Esophagus muscularis mucosa (tissue), 4 donors: Measurements from ENCODE around the gene PLEKHA7.

Experiments used
- CTCF ChIP-seq, 3 experiments: fragments of 200-600 bp in 2 of 3; fragments of 450-650 bp in 1 of 3; sonication (generic) in 2 of 3; IDR thresholded peaks; one replicate each; pipeline ENCODE4 v1.5.1; 2017 to 2019; ENCODE audit warnings: antibody characterized with exemption in 3 of 3, mild to moderate bottlenecking in 2 of 3, moderate library complexity in 1 of 3
- EP300 ChIP-seq: sonication (generic); formaldehyde crosslinking; IDR thresholded peaks from one replicate; pipeline ENCODE4 v1.6.1; 2017; ENCODE audit warnings: antibody characterized with exemption
- POLR2A ChIP-seq: fragments of 450-650 bp; IDR thresholded peaks from one replicate; pipeline ENCODE4 v1.6.1; 2017; ENCODE audit warnings: antibody characterized with exemption, moderate library complexity, mild to moderate bottlenecking, low read depth

DNA sequence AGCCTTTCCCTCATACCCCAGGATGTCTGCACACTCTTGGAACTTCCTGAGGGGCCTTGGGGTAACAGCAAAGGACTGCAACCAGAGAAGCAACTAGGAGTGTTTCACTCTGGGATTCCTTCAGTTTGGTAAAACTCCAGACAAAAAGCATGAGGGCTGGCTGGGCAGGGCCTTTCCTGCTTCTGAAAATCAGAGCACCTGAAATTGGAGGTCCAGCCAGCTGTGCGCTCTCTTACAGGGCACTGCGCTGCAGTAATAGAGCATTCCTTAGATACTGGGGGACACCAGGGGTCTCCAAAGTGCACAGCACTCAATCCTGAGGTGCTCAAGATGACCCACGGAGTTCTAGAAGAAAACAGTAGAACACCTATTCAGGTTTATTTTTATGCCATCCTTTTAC is 49.7 kb downstream of the PLEKHA7 start:
- TF ChIP-seq CTCF (IDR thresholded peaks at IDR 0.05) (no peak), EP300 (no peak), POLR2A (no peak)
